ENCODE data around the gene RASA3.

Gene RASA3

GRCh38 chr13:114069376-114070097 is 62.9 kb downstream of the RASA3 start:
- no peak for DNase-seq (ENCODE audit: low read depth in 4 of 4, low spot score in 1 of 4)

- DNase-seq (ENCODE audit: low read depth in 4 of 4, low spot score in 1 of 4) = no peak
These were observed 63.6 kb downstream of the RASA3 start for GRCh38 chr13:114068656-114069318.

GRCh38 chr13:114067886-114068651 is 64.4 kb downstream of the RASA3 start:
- DNase-seq (ENCODE audit: low read depth in 4 of 4, low spot score in 1 of 4) = peak in 1 of 4 experiments; percentile 45

GRCh38 chr13:114067381-114067885 is 65.0 kb downstream of the RASA3 start:
- peak in 1 of 4 experiments; percentile 30 for DNase-seq (ENCODE audit: low read depth in 4 of 4, low spot score in 1 of 4)

GRCh38 chr13:114066956-114067355 is 65.5 kb downstream of the RASA3 start:
- DNase-seq (ENCODE audit: low read depth in 4 of 4, low spot score in 1 of 4) = no peak

DNA sequence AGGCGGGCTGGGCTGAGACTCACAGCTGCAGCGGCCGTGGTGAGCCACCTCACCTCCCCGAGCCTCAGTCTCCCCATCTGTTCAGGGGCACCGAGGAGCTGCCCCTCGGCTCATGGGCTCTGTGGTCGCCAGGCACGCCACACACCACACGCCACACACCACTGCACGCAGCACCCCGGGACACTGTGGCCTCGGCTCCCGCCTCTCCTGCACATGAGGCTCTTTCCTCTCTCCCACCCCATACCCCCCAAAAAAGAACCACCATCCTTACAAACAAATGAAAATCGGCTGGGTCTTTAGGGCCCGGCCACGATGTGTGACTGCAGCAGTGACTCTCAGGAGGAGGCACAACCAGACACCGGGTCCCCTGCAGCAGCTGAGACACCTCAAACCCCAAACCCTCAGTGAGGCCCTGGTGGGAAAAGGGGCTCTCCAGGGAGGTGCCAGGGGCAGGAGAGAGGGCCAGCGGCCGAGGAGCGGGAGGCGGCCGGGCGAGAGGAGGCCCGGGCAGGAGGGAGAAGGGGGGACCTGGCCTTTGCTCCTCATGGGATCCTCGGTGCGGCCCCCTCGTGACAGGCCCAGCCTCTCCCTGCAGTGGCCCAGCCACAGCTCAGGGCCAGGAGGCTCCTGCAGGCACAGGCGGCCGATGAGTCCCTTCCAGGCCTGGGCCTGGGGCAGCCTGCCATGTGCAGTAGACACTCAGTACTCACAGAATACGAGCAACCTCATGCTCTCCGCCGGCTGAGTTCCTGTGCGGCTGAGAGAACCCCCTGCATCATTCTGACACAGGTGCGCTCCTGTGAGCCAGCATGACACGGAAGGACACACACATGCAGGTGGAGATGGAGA is 66.3 kb downstream of the RASA3 start:
- DNase-seq (ENCODE audit: low read depth in 4 of 4, low spot score in 1 of 4) = no peak

DNA sequence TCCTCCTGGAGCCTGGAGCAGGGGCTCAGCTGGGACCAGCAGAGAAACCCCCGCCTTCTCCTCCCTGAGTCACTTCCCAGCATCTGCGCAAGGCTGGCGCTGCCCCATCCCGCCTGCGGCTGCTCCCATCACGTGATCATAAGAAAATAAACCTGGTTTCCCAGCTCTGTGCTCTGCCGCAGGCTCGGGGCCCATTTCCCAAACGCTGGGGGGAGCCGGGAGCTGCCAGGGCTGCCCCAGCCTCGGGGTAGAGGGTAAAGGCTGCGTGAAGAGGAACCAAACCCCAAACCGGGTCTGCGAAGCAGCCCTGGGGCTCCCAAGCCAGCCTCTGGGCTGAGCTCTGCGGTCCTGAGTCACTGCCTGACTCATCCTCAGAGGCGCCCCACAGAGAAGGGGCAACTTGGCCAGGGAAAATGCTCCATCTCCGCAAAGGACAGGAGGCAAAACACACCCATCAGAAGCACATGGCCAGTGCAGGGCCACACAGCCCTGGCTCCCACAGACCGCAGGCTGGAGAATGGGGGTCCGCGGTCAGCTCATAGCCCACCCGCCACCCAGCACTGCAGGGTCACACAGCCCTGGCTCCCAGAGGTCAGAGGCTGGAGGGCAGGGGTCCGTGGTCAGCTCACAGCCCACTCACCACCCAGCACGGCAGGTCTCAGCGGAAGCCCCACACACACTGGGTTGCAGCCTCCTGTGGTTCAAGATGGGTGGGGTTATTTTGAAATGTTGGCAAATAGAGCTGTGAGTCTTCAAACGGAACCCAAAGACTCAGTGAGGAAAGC is 67.1 kb downstream of the RASA3 start:
- peak; percentile 50 to 79 (median 62) for DNase-seq (ENCODE audit: low read depth in 4 of 4, low spot score in 1 of 4)

DNA sequence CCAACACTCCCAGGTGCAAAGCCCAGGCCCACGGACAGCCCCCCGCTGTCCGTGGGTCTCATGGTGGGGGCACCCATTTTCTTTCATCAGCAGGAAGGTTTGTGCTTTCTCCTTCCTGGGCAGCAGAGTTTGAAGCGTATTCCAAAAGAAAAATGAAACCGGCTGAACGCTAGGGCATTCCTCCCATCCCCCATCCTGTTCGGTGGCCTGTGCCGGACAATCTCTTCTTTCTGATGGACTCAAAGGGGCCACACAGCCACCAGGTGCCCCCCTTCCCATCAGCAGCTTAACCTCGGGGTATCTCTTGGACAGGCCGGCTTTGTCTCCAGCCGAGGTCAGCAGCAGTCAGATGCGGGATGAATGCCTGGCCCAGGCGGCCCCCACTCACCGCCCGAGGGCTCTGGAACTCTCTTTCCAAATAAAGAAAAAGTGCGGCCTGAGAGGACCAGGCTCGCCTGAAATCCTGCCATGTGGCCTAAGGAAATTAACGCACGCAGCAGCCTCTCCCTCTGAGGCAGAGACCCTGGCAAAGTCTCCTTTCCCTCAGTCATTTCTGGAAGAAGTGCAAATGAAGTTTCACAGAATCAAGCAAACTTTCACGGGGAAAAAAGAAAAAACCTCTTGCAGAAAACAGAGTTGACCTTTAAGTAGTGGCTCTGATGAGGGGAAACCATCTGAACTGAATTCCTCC is 67.8 kb downstream of the RASA3 start:
- DNase-seq (ENCODE audit: low read depth in 4 of 4, low spot score in 1 of 4) = no peak

- DNase-seq (ENCODE audit: low read depth in 4 of 4, low spot score in 1 of 4) = no peak
These were observed 68.6 kb downstream of the RASA3 start for GRCh38 chr13:114063545-114064449.

- no peak for DNase-seq (ENCODE audit: low read depth in 4 of 4, low spot score in 1 of 4)
These were observed 69.7 kb downstream of the RASA3 start for GRCh38 chr13:114062754-114063153.

DNA sequence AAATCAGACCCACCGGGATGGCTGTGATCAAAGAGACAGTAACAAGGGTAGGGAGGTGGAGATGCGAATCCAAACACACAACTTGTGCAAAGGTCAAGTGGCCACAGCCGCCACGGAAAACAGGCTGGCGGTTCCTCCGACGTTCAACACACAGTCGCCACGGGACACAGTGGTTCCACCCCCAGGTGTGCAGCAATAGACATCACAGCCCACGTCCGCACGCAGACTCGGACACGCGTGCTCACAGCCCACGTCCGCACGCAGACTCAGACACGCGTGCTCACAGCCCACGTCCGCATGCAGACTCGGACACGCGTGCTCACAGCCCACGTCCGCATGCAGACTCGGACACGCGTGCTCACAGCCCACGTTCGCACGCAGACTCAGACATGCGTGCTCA is 70.1 kb downstream of the RASA3 start:
- no peak for DNase-seq (ENCODE audit: low read depth in 4 of 4, low spot score in 1 of 4)

DNA sequence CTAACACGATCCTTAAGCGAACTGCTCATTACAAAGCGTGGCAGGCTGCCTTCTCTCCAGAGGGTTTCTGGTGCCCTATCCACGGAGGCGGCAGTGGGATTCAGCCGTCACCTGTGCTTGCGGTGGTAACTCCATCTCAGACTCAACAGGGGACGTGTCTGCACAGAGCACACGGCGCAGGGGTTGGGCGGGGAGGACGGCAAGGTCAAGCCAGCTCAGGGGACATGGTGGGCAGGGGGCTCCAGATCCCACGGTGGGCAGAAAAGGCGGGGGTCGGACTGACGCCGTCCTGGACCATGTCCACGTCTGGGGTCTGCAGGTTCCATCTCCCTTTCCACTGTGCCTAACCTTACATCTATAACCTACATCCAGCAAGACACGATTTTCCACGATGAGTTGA is 70.7 kb downstream of the RASA3 start:
- DNase-seq (ENCODE audit: low read depth in 4 of 4, low spot score in 1 of 4) = no peak

DNA sequence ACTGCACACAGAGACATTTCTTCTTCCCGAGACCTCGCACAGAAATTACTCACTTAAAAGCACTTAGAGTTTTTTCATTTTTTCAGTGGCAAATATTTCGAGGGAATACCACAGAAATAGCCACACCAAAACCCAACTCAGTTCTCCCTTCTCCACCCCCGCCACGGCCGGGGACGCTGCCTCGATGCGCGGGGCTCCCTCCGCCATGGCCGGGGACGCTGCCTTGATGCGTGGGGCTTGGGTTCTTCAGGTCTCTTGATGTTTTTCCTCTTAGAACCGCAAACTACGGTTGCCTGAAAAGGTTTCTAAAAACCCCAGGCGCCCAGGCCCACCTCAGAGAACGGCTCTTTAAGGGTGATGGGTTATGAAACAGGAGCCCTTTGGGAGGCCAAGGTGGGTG is 71.4 kb downstream of the RASA3 start:
- no peak for DNase-seq (ENCODE audit: low read depth in 4 of 4, low spot score in 1 of 4)

DNA sequence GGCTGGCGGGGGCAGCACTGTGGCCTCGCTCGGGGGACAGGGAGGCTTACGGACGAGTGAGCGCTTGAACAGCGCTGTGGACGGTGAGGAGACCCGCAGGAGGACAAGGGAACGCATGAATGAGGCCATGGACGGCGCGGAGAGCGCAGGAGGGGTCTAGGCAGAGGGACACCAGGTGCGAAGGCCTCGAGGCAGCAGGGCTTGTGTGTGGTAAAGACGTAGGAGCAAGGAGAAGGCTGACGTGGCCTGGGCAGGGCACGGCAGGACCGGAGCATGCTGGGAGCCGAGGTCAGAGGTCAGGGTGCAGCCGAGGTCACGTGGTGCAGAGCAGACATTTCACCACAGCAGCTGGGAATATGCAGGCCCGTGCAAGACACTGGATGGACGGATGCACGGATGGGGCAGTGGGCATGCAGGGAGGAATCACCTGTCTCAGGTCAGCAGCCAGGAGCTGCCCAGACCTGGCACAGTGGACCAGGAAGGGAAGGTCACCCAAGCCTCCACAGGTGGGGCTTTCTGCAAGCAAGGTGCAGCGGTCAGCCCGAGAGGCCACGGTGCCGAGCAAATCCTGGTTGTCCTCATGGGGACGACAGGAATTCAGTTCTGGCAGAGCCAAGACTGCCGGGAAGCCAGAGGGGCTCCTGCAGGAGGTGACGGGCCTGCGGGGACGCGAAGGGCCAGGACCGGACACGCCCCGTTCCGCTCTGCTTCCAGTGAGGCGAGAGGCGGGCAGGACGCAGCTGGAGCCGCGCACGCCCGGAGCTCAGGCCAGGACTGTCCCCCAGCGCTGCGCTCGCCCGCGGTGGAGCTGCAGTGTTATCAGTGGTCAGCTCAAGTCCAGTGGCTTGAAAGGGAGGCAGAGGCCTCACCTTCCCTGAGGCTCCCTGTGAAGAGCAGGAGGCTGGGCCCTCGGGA is 72.2 kb downstream of the RASA3 start:
- DNase-seq (ENCODE audit: low read depth in 4 of 4, low spot score in 1 of 4) = no peak

- DNase-seq (ENCODE audit: low read depth in 4 of 4, low spot score in 1 of 4) = no peak
These were observed 73.0 kb downstream of the RASA3 start for GRCh38 chr13:114059428-114059827.

DNA sequence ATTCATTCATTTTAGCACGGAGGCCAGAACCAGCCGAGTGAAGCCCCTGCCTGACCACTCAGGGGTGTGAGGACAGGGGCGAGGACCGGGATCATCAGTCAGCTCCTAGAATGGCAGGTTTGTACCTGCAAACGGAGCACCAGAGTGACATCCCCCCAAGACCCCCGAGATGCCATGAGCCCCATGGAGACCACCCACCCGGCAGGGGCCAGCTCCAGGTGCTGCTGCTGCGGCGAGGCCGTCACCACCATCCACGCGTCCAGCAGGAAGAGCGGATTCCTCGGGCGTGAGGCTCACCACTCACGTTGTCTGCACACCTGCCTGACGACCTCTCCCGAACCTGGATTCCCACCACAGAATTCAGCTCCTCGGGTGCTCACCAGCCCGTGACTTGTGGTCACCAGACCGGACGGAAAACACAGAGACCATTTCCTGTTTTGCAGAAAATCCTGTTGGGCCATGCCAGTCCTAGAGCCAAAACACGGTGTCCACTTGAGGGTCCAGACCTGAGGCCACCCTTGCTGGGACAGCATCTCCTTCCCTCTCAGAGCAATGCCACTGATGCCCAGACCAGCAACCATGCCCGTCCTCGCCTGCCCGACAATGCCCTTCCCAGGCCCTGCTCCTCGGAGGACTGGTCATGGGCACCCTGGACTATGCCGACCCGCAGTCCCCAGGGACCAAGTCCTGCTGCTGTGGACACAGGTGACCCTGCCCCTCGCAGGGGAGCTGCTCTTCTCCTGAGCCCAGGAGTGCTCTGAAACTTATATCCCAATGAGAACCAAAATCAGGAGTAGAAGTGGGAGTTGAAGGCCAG is 74.2 kb downstream of the RASA3 start:
- no peak for DNase-seq (ENCODE audit: low read depth in 4 of 4, low spot score in 1 of 4)

Measured in stimulated activated CD4-positive, alpha-beta T cell treated with anti-CD3 and anti-CD28 coated beads, Interleukin-1b, Interleukin-23, amount 100 ng/mL, for 24 hours (primary cell).